Measurements from ENCODE around the gene ABCG5. TPM values are rescaled to one million over a fixed set of nuclear protein-coding genes. Genes with fewer than 3 reads are reported as not detected.

The ABCG5 gene
- total RNA-seq, 3 donors from 2014 or later (not counting 1 experiment from before 2014, with no cell fraction given), result not detected

DNA sequence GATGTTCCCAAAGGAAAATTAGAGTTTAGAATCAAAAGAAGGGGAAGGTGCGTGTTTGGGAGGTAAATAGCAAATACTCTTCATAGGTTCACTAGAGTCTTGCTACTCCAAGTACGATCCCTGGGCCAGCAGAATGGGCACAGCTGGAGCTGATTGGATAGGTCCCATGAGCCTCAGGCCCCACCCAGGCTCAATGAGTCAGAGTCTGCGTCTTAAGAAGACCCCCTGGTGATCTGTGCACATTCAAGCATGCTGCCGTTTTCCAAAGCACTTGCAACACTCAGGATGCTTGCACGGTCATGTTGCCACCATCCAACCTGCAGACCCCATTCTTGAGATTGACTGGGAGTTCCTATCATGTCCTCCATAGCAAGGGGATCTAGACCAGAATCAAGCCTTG, 40.6 kb upstream of the ABCG5 start:
- TF ChIP-seq, protein P1, sequence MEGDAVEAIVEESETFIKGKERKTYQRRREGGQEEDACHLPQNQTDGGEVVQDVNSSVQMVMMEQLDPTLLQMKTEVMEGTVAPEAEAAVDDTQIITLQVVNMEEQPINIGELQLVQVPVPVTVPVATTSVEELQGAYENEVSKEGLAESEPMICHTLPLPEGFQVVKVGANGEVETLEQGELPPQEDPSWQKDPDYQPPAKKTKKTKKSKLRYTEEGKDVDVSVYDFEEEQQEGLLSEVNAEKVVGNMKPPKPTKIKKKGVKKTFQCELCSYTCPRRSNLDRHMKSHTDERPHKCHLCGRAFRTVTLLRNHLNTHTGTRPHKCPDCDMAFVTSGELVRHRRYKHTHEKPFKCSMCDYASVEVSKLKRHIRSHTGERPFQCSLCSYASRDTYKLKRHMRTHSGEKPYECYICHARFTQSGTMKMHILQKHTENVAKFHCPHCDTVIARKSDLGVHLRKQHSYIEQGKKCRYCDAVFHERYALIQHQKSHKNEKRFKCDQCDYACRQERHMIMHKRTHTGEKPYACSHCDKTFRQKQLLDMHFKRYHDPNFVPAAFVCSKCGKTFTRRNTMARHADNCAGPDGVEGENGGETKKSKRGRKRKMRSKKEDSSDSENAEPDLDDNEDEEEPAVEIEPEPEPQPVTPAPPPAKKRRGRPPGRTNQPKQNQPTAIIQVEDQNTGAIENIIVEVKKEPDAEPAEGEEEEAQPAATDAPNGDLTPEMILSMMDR (IDR thresholded peaks at IDR 0.05), result no peak
- ATAC-seq (no peak), DNase-seq (no peak)
- Histone ChIP-seq H3K4me3 (ENCODE audit: low read length) (no peak overlapping the region), H3K27ac (ENCODE audit: low read length) (no peak overlapping the region), H3K27me3 (ENCODE audit: control insufficient read depth, insufficient read depth, low read length) (no peaks in the 10 kb centered on the region), H3K4me1 (ENCODE audit: control insufficient read depth, insufficient read depth, low read length) (peaks cover 7% of the 10 kb centered on the region), H3K9me3 (ENCODE audit: control insufficient read depth, insufficient read depth, low read length) (no peaks in the 10 kb centered on the region), H3K36me3 (ENCODE audit: control insufficient read depth, insufficient read depth, low read length) (no peaks in the 10 kb centered on the region)
- no peak overlapping the region for H3K4me3 Mint-ChIP-seq
- no peaks in the 10 kb centered on the region for H3K9me3 Mint-ChIP-seq
- H3K27me3 Mint-ChIP-seq (ENCODE audit: low read depth in 2 of 2), result peaks cover 4 to 6% of the 10 kb centered on the region in 2 donors
- H3K4me1 Mint-ChIP-seq, result peaks cover 5 to 12% of the 10 kb centered on the region in 2 donors
- WGBS (ENCODE audit: insufficient coverage), result 87% methylated on average over 5 of the region's 5 CpGs
- H3K27ac Mint-ChIP-seq, result no peak overlapping the region
- no peaks in the 10 kb centered on the region for H3K36me3 Mint-ChIP-seq
- intact Hi-C loops (cut with micrococcal nuclease), result no loop called here

DNA sequence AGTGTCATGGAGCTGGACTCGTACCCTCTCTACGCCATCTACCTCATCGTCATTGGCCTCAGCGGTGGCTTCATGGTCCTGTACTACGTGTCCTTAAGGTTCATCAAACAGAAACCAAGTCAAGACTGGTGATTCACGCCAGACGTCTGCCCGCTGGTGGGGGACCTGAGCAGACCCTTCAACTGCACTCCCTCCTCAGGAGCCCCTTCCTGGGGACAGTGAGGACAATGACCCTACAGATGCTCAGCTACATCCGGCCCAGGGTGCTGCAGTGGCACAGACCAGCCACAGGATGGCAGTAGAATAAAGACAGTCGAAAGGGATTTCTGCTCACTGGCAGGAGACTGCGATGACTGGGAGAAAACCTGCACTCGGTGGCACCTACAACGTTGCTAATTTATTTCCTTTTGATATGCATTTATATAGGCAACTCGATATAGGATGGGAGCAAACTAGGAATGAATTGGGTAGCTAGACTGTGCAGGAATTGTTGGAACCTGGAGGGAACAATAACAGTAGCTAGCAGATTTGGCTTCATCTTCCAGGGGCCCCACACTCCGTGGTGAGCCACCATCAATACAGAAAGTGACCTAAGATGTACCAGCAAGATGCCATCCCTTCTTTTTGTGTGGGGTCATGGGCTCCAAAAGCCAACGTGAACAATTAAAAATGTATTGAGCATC, 39.3 kb upstream of the ABCG5 start:
- TF ChIP-seq, protein P1 (IDR thresholded peaks at IDR 0.05), result peak; percentile 87
- no peaks in the 10 kb centered on the region for H3K9me3 ChIP-seq (ENCODE audit: control insufficient read depth, insufficient read depth, low read length)
- H3K27me3 ChIP-seq (ENCODE audit: control insufficient read depth, insufficient read depth, low read length), result no peaks in the 10 kb centered on the region
- no peaks in the 10 kb centered on the region for H3K36me3 ChIP-seq (ENCODE audit: control insufficient read depth, insufficient read depth, low read length)
- no peak overlapping the region for H3K4me3 ChIP-seq (ENCODE audit: low read length)
- peaks cover 7% of the 10 kb centered on the region for H3K4me1 ChIP-seq (ENCODE audit: control insufficient read depth, insufficient read depth, low read length)
- peak; percentile 83 to 94 (median 87) for ATAC-seq
- Mint-ChIP-seq H3K27ac (no peak overlapping the region), H3K4me1 (peaks cover 5 to 12% of the 10 kb centered on the region in 2 donors), H3K9me3 (no peaks in the 10 kb centered on the region), H3K27me3 (ENCODE audit: low read depth in 2 of 2) (peaks cover 4 to 6% of the 10 kb centered on the region in 2 donors), H3K4me3 (no peak overlapping the region), H3K36me3 (no peaks in the 10 kb centered on the region)
- DNase-seq, result peak; percentile 41 to 67
- H3K27ac ChIP-seq (ENCODE audit: low read length), result no peak overlapping the region
- intact Hi-C loops (cut with micrococcal nuclease), result no loop called here
- WGBS (ENCODE audit: insufficient coverage), result 37% methylated on average over 16 of the region's 16 CpGs

DNA sequence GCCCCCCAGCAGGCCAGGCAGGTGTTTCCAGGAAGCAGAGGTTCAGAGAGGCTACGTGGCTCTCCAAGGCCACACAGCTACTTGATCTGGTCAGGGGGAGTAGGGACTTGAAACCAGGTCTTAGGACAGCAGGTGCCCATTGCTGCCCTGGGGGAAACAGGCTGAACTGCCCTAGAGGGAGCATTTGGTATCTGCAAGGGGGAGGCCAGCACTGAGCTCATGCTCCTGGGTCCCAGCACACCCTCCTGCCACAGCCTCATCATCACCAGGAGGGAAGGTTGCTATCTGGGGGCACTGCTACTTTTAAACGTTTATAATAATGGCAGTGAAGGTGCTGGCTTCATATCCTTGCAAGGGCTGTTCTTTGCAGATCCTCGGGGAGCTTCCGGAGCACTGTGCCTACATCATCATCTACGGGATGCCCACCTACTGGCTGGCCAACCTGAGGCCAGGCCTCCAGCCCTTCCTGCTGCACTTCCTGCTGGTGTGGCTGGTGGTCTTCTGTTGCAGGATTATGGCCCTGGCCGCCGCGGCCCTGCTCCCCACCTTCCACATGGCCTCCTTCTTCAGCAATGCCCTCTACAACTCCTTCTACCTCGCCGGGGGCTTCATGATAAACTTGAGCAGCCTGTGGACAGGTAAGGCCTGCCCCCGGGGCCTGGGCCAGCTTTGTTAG, 36.3 kb upstream of the ABCG5 start:
- H3K36me3 ChIP-seq (ENCODE audit: control insufficient read depth, insufficient read depth, low read length), result no peaks in the 10 kb centered on the region
- ATAC-seq, result no peak
- no peak overlapping the region for H3K27ac ChIP-seq (ENCODE audit: low read length)
- intact Hi-C loops (cut with micrococcal nuclease), result no loop called here
- 86% methylated on average over 11 of the region's 11 CpGs for WGBS (ENCODE audit: insufficient coverage)
- H3K27me3 Mint-ChIP-seq (ENCODE audit: low read depth in 2 of 2), result peaks cover 7 to 18% of the 10 kb centered on the region in 2 donors
- H3K9me3 ChIP-seq (ENCODE audit: control insufficient read depth, insufficient read depth, low read length), result no peaks in the 10 kb centered on the region
- no peak for DNase-seq
- H3K4me3 ChIP-seq (ENCODE audit: low read length), result no peak overlapping the region
- H3K4me3 Mint-ChIP-seq, result no peak overlapping the region
- no peak overlapping the region for H3K27ac Mint-ChIP-seq
- TF ChIP-seq, protein P1 (IDR thresholded peaks at IDR 0.05), result no peak
- peaks cover 5 to 12% of the 10 kb centered on the region in 2 donors for H3K4me1 Mint-ChIP-seq
- no peaks in the 10 kb centered on the region for H3K9me3 Mint-ChIP-seq
- no peaks in the 10 kb centered on the region for H3K36me3 Mint-ChIP-seq
- no peaks in the 10 kb centered on the region for H3K27me3 ChIP-seq (ENCODE audit: control insufficient read depth, insufficient read depth, low read length)
- H3K4me1 ChIP-seq (ENCODE audit: control insufficient read depth, insufficient read depth, low read length), result peaks cover 7% of the 10 kb centered on the region
